GM23338 (cell line): ENCODE measurements around the gene SEMA4A. TPM values are rescaled to one million over a fixed set of nuclear protein-coding genes. Genes with fewer than 3 reads are reported as not detected.
A peak's percentile ranks its signal among the peaks of the same experiment; 100 is the strongest.

Source experiments
- ATAC-seq: fragments of 200-7000 bp; cut with Tn5 transposase; 3 replicates; pipeline ENCODE4 v1.9.1; 2020
- DNase-seq: peaks from one replicate; pipeline ENCODE4 v3.0.0-alpha.2; 2015; ENCODE audit warnings: low spot score
- H2AFZ ChIP-seq: fragments of 200-600 bp; sonication (generic); 2 replicates; pipeline ENCODE4 v1.8.0; 2016; ENCODE audit warnings: antibody characterized with exemption, mild to moderate bottlenecking, moderate library complexity
- H3F3A ChIP-seq: fragments of 200-600 bp; sonication (generic); replicated peaks from 2 replicates; pipeline ENCODE4 v1.8.0; 2017; ENCODE audit warnings: antibody characterized with exemption, mixed run types, low read depth
- H3K27ac ChIP-seq: fragments of 200-600 bp; sonication (generic); 2 replicates; pipeline ENCODE4 v1.6.1; 2016; ENCODE audit warnings: low read depth
- H3K27me3 ChIP-seq: fragments of 200-600 bp; sonication (generic); 2 replicates; pipeline ENCODE4 v1.8.0; 2016; ENCODE audit warnings: mild to moderate bottlenecking, mixed run types, moderate library complexity; ENCODE audit not compliant: insufficient read depth
- H3K36me3 ChIP-seq: fragments of 200-600 bp; sonication (generic); 2 replicates; pipeline ENCODE4 v1.8.0; 2016; ENCODE audit warnings: mild to moderate bottlenecking; ENCODE audit not compliant: insufficient read depth
- H3K4me1 ChIP-seq: fragments of 200-600 bp; sonication (generic); 2 replicates; pipeline ENCODE4 v1.8.0; 2016; ENCODE audit warnings: mild to moderate bottlenecking, moderate library complexity; ENCODE audit not compliant: insufficient read depth
- H3K4me2 ChIP-seq: fragments of 200-600 bp; sonication (generic); 2 replicates; pipeline ENCODE4 v1.7.1; 2017; ENCODE audit warnings: mixed run types
- H3K4me3 ChIP-seq: fragments of 200-600 bp; sonication (generic); 2 replicates; pipeline ENCODE4 v1.6.1; 2016; ENCODE audit warnings: mixed run types
- H3K79me2 ChIP-seq: fragments of 200-600 bp; sonication (generic); replicated peaks from 2 replicates; pipeline ENCODE4 v1.8.0; 2017; ENCODE audit warnings: mild to moderate bottlenecking; ENCODE audit not compliant: insufficient read depth
- H3K9me2 ChIP-seq: fragments of 200-600 bp; sonication (generic); 2 replicates; pipeline ENCODE4 v1.8.0; 2017; ENCODE audit not compliant: insufficient read depth
- H4K20me1 ChIP-seq: fragments of 200-600 bp; sonication (generic); replicated peaks from 2 replicates; pipeline ENCODE4 v1.8.0; 2017; ENCODE audit warnings: mild to moderate bottlenecking; ENCODE audit not compliant: insufficient read depth
- H3K27ac Mint-ChIP-seq: 2 replicates; pipeline ENCODE4 v1.8.0; 2020; ENCODE audit warnings: inconsistent platforms, mild to moderate bottlenecking, moderate library complexity, mixed read lengths
- H3K27me3 Mint-ChIP-seq: 3 replicates; pipeline ENCODE4 v1.8.0; 2022; ENCODE audit warnings: low read depth, mild to moderate bottlenecking, moderate library complexity, mixed read lengths, inconsistent platforms; ENCODE audit not compliant: insufficient read depth, poor library complexity
- H3K36me3 Mint-ChIP-seq: 3 replicates; pipeline ENCODE4 v1.8.0; 2021; ENCODE audit warnings: low read depth, mild to moderate bottlenecking, inconsistent platforms, moderate library complexity, mixed read lengths
- H3K4me1 Mint-ChIP-seq: 3 replicates; pipeline ENCODE4 v1.8.0; 2020; ENCODE audit warnings: mild to moderate bottlenecking, inconsistent platforms, mixed read lengths
- H3K4me3 Mint-ChIP-seq: 3 replicates; pipeline ENCODE4 v1.8.0; 2021; ENCODE audit warnings: moderate library complexity, mild to moderate bottlenecking, inconsistent platforms, mixed read lengths
- H3K9me3 Mint-ChIP-seq: 3 replicates; pipeline ENCODE4 v1.8.0; 2020; ENCODE audit warnings: moderate library complexity, mild to moderate bottlenecking, inconsistent platforms, mixed read lengths
- CREB1 ChIP-seq: fragments of 250-450 bp; sonication (Bioruptor Pico); IDR thresholded peaks from 2 replicates; pipeline ENCODE4 v1.5.0; 2020; ENCODE audit warnings: low read depth, mild to moderate bottlenecking, moderate library complexity
- CTCF ChIP-seq, 2 experiments: fragments of 200-600 bp in 1 of 2; sonication (generic) in 1 of 2; conservative IDR thresholded peaks; 2 replicates each; pipeline versions ENCODE4 v1.5.1 to v1.6.1; 2016 to 2017; ENCODE audit warnings: antibody characterized with exemption in 2 of 2, low read depth in 2 of 2, mild to moderate bottlenecking in 2 of 2, moderate library complexity in 1 of 2
- EZH2phosphoT487 ChIP-seq: fragments of 200-600 bp; sonication (generic); IDR thresholded peaks from one replicate; pipeline ENCODE4 v1.8.1; 2018; ENCODE audit warnings: antibody characterized with exemption; ENCODE audit not compliant: unreplicated experiment
- NANOG ChIP-seq: IDR thresholded peaks from 2 replicates; pipeline ENCODE4 v1.6.1; 2016; ENCODE audit warnings: antibody characterized with exemption, borderline replicate concordance
- POLR2AphosphoS5 ChIP-seq: IDR thresholded peaks from 2 replicates; pipeline ENCODE4 v1.6.1; 2016; ENCODE audit warnings: antibody characterized with exemption, low read depth
- STAT1 ChIP-seq: IDR thresholded peaks from one replicate; pipeline ENCODE4 v1.6.1; 2016; ENCODE audit warnings: antibody characterized with exemption; ENCODE audit not compliant: unreplicated experiment
- ZNF114 ChIP-seq: fragments of 250-450 bp; sonication (Bioruptor Pico); IDR thresholded peaks from 2 replicates; pipeline ENCODE4 v1.5.0; 2020; ENCODE audit warnings: mild to moderate bottlenecking, moderate library complexity
- polyA plus RNA-seq: library from polyadenylated mRNA; unstranded; fragments of >200 nt; fragmentation: Nextera tagmentation; extraction: Ambion mirVana; gene quantifications from 2 replicates; pipeline ENCODE4 v1.2.1, GENCODE V29; 2016
- total RNA-seq: library from RNA; depleted of rRNA; stranded (reverse); fragments of >200 nt; shearing (Covaris generic); gene quantifications from 2 replicates; pipeline ENCODE4 v1.2.3, GENCODE V29; 2014
- TF ChIP-seq, protein P1 (sequence below): IDR thresholded peaks from 2 replicates; pipeline ENCODE4 v1.6.1; 2016; ENCODE audit warnings: antibody characterized with exemption
- TF ChIP-seq, protein P2 (sequence below): IDR thresholded peaks from one replicate; pipeline ENCODE4 v1.6.1; 2018; ENCODE audit warnings: antibody characterized with exemption; ENCODE audit not compliant: unreplicated experiment

Gene SEMA4A
- total and polyA plus RNA-seq, 2 experiments from 2014 or later: 5.5 to 20.2 TPM

- Mint-ChIP-seq H3K4me1 (peaks cover 32% of the 10 kb centered on the region), H3K36me3 (no peaks in the 10 kb centered on the region), H3K27ac (peak within 1 kb of the TSS; percentile 33; the same call in 1 of the 2 replicates), H3K27me3 (peaks cover 36% of the 10 kb centered on the region), H3K9me3 (no peaks in the 10 kb centered on the region), H3K4me3 (peak within 1 kb of the TSS; percentile 90)
- TF ChIP-seq STAT1 (no peak), POLR2AphosphoS5 (peak; percentile 84)
- H3K79me2 ChIP-seq: peaks cover 29% of the 10 kb centered on the region
- H3K4me3 ChIP-seq: peak within 1 kb of the TSS; percentile 99
- ATAC-seq (peak; percentile 89), DNase-seq (peak; percentile 98)
- H3K27me3 ChIP-seq: peaks cover 12% of the 10 kb centered on the region; the same call in 1 of the 2 replicates
- no peaks in the 10 kb centered on the region for H3K9me2 ChIP-seq
- H3K27ac ChIP-seq: no peak within 1 kb of the TSS
- no peaks in the 10 kb centered on the region for H3K36me3 ChIP-seq
- peak within 1 kb of the TSS; percentile 90 for H2AFZ ChIP-seq
- peaks cover 21% of the 10 kb centered on the region for H3K4me1 ChIP-seq
- peak within 1 kb of the TSS; percentile 99 for H3K4me2 ChIP-seq
- H3F3A ChIP-seq: 0 out of 2 replicates have a peak, but pooled peaks cover 17% of the 10 kb centered on the region
- no peaks in the 10 kb centered on the region; the same call in 1 of the 2 replicates for H4K20me1 ChIP-seq
Measured at GRCh38 chr1:156114101-156114918, 39.1 kb upstream of the SEMA4A start, which contains the start of gene LMNA. TSS of gene LMNA (plus strand) at chr1:156114711. CDS start at chr1:156114919, 208 bp downstream.

GRCh38 chr1:156114919-156115513 lies 38.4 kb upstream of the SEMA4A start:
- peak overlapping the region; percentile 90 for H2AFZ ChIP-seq
- peaks cover 29% of the 10 kb centered on the region for H3K79me2 ChIP-seq
- no peaks in the 10 kb centered on the region for H3K9me2 ChIP-seq
- peak overlapping the region; percentile 90 for H3K4me3 Mint-ChIP-seq
- no peaks in the 10 kb centered on the region for H3K9me3 Mint-ChIP-seq
- H3K4me2 ChIP-seq: peak overlapping the region; percentile 99
- DNase-seq (peak; percentile 73), ATAC-seq (peak; percentile 54)
- H3K4me3 ChIP-seq: peak overlapping the region; percentile 99
- peaks cover 36% of the 10 kb centered on the region for H3K27me3 Mint-ChIP-seq
- no peaks in the 10 kb centered on the region for H3K36me3 Mint-ChIP-seq
- no peaks in the 10 kb centered on the region for H3K36me3 ChIP-seq
- no peaks in the 10 kb centered on the region; the same call in 1 of the 2 replicates for H4K20me1 ChIP-seq
- H3K4me1 ChIP-seq: peaks cover 21% of the 10 kb centered on the region
- H3K27ac Mint-ChIP-seq: no peak overlapping the region
- peaks cover 34% of the 10 kb centered on the region for H3K4me1 Mint-ChIP-seq
- no peak overlapping the region for H3K27ac ChIP-seq
- 0 out of 2 replicates have a peak, but pooled peaks cover 16% of the 10 kb centered on the region for H3F3A ChIP-seq
- peaks cover 12% of the 10 kb centered on the region; the same call in 1 of the 2 replicates for H3K27me3 ChIP-seq
- TF ChIP-seq, protein P1, sequence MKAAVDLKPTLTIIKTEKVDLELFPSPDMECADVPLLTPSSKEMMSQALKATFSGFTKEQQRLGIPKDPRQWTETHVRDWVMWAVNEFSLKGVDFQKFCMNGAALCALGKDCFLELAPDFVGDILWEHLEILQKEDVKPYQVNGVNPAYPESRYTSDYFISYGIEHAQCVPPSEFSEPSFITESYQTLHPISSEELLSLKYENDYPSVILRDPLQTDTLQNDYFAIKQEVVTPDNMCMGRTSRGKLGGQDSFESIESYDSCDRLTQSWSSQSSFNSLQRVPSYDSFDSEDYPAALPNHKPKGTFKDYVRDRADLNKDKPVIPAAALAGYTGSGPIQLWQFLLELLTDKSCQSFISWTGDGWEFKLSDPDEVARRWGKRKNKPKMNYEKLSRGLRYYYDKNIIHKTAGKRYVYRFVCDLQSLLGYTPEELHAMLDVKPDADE: no peak
- no peak for TF ChIP-seq CTCF (conservative IDR thresholded peaks at IDR 0.05; ENCODE audit: low read depth in 2 of 2)
- TF ChIP-seq POLR2AphosphoS5: no peak
- TF ChIP-seq, protein P2, sequence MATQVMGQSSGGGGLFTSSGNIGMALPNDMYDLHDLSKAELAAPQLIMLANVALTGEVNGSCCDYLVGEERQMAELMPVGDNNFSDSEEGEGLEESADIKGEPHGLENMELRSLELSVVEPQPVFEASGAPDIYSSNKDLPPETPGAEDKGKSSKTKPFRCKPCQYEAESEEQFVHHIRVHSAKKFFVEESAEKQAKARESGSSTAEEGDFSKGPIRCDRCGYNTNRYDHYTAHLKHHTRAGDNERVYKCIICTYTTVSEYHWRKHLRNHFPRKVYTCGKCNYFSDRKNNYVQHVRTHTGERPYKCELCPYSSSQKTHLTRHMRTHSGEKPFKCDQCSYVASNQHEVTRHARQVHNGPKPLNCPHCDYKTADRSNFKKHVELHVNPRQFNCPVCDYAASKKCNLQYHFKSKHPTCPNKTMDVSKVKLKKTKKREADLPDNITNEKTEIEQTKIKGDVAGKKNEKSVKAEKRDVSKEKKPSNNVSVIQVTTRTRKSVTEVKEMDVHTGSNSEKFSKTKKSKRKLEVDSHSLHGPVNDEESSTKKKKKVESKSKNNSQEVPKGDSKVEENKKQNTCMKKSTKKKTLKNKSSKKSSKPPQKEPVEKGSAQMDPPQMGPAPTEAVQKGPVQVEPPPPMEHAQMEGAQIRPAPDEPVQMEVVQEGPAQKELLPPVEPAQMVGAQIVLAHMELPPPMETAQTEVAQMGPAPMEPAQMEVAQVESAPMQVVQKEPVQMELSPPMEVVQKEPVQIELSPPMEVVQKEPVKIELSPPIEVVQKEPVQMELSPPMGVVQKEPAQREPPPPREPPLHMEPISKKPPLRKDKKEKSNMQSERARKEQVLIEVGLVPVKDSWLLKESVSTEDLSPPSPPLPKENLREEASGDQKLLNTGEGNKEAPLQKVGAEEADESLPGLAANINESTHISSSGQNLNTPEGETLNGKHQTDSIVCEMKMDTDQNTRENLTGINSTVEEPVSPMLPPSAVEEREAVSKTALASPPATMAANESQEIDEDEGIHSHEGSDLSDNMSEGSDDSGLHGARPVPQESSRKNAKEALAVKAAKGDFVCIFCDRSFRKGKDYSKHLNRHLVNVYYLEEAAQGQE: no peak
- TF ChIP-seq CREB1: no peak
- no peak for TF ChIP-seq NANOG
- TF ChIP-seq EZH2phosphoT487: no peak
- no peak for TF ChIP-seq ZNF114
